Testis (tissue), 2 donors: ENCODE measurements around the gene GADD45G.

Experiments used
- CTCF ChIP-seq, 3 experiments: fragments of 450-650 bp in 2 of 3; fragments of 200-600 bp in 1 of 3; sonication (generic) in 1 of 3; IDR thresholded peaks; one replicate each; pipeline ENCODE4 v1.5.1; 2016 to 2019; ENCODE audit warnings: antibody characterized with exemption in 3 of 3, mild to moderate bottlenecking in 2 of 3, moderate library complexity in 1 of 3
- POLR2A ChIP-seq: fragments of 450-650 bp; IDR thresholded peaks from one replicate; pipeline ENCODE4 v1.6.1; 2017; ENCODE audit warnings: antibody characterized with exemption, mild to moderate bottlenecking, moderate library complexity

- TF ChIP-seq CTCF (IDR thresholded peaks at IDR 0.05) (no peak), POLR2A (no peak)
Observed at GRCh38 chr9:89598926-89599325, 5.9 kb upstream of the GADD45G start.
